Lower leg skin (tissue), 3 donors: Measurements from ENCODE around the gene KCNQ2.

ENCODE experiments used
- POLR2A ChIP-seq, 2 donors: fragments of 450-650 bp; IDR thresholded peaks; one replicate each; pipeline ENCODE4 v1.6.1; 2016 to 2017; ENCODE audit warnings: antibody characterized with exemption in 2 of 2, mild to moderate bottlenecking in 1 of 2, moderate library complexity in 1 of 2
- TF ChIP-seq, protein P1 (sequence below), 3 donors: fragments of 450-650 bp; IDR thresholded peaks; one replicate each; pipeline ENCODE4 v1.5.1; 2016; ENCODE audit warnings: antibody characterized with exemption in 3 of 3, mild to moderate bottlenecking in 3 of 3, moderate library complexity in 2 of 3

DNA sequence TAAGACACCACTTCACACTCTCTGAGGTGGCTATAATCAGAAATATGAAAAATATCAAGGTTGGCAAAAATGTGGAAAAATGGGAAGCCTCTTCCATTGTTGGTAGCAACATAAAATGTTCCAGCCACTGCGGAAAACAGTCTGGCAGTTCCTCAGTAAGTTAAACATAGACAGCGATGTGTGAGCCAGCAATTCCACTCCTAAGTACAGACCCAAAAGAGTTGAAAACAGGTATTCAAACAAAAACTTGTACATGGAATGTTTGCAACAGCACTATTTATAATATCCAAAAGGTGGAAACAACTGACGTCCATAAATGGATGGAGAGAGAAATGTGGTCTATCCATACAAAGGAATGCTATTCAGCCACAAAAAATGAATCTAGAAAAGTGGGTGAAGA lies 40.8 kb upstream of the KCNQ2 start:
- TF ChIP-seq, protein P1, sequence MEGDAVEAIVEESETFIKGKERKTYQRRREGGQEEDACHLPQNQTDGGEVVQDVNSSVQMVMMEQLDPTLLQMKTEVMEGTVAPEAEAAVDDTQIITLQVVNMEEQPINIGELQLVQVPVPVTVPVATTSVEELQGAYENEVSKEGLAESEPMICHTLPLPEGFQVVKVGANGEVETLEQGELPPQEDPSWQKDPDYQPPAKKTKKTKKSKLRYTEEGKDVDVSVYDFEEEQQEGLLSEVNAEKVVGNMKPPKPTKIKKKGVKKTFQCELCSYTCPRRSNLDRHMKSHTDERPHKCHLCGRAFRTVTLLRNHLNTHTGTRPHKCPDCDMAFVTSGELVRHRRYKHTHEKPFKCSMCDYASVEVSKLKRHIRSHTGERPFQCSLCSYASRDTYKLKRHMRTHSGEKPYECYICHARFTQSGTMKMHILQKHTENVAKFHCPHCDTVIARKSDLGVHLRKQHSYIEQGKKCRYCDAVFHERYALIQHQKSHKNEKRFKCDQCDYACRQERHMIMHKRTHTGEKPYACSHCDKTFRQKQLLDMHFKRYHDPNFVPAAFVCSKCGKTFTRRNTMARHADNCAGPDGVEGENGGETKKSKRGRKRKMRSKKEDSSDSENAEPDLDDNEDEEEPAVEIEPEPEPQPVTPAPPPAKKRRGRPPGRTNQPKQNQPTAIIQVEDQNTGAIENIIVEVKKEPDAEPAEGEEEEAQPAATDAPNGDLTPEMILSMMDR (IDR thresholded peaks at IDR 0.05), result no peak
- no peak for TF ChIP-seq POLR2A (IDR thresholded peaks at IDR 0.05)
